Measurements from ENCODE around the gene HPGD. TPM values are rescaled to one million over a fixed set of nuclear protein-coding genes. Genes with fewer than 3 reads are reported as not detected.

The HPGD gene
- total RNA-seq, 2 donors from 2014 or later: 62.3 to 159 TPM

- intact Hi-C loops (cut with DNase I): no loop called here
- Histone ChIP-seq H3K9ac (ENCODE audit: low read depth in 2 of 2, low read length in 2 of 2) (no peak overlapping the region), H3K4me3 (no peak overlapping the region), H3K27ac (no peak overlapping the region), H3K9me3 (no peaks in the 10 kb centered on the region), H3K27me3 (no peaks in the 10 kb centered on the region), H3K4me1 (no peaks in the 10 kb centered on the region), H3K36me3 (no peaks in the 10 kb centered on the region)
- TF ChIP-seq CTCF (IDR thresholded peaks at IDR 0.05): no peak
- no peak for DNase-seq
Observed at GRCh38 chr4:174549721-174550120, 27.4 kb upstream of the HPGD start.

GRCh38 chr4:174545268-174545667 is 23.0 kb upstream of the HPGD start:
- Histone ChIP-seq H3K36me3 (no peaks in the 10 kb centered on the region), H3K9ac (ENCODE audit: low read depth in 2 of 2, low read length in 2 of 2) (no peak overlapping the region), H3K4me1 (no peaks in the 10 kb centered on the region), H3K9me3 (no peaks in the 10 kb centered on the region), H3K27ac (no peak overlapping the region), H3K27me3 (no peaks in the 10 kb centered on the region), H3K4me3 (no peak overlapping the region)
- intact Hi-C loops (cut with DNase I): no loop called here
- TF ChIP-seq CTCF (IDR thresholded peaks at IDR 0.05): no peak
- DNase-seq: no peak

GRCh38 chr4:174544496-174544895 is 22.2 kb upstream of the HPGD start:
- TF ChIP-seq CTCF (IDR thresholded peaks at IDR 0.05): no peak
- no peaks in the 10 kb centered on the region for H3K9me3 ChIP-seq
- H3K27me3 ChIP-seq: no peaks in the 10 kb centered on the region
- H3K4me1 ChIP-seq: no peaks in the 10 kb centered on the region
- no peak overlapping the region for H3K27ac ChIP-seq
- H3K4me3 ChIP-seq: no peak overlapping the region
- DNase-seq: no peak
- no peak overlapping the region for H3K9ac ChIP-seq (ENCODE audit: low read depth in 2 of 2, low read length in 2 of 2)
- intact Hi-C loops (cut with DNase I): no loop called here
- no peaks in the 10 kb centered on the region for H3K36me3 ChIP-seq

GRCh38 chr4:174540175-174540574 is 17.9 kb upstream of the HPGD start:
- Histone ChIP-seq H3K27ac (no peak overlapping the region), H3K9me3 (no peaks in the 10 kb centered on the region), H3K4me1 (no peaks in the 10 kb centered on the region), H3K4me3 (no peak overlapping the region), H3K9ac (ENCODE audit: low read depth in 2 of 2, low read length in 2 of 2) (no peak overlapping the region), H3K36me3 (no peaks in the 10 kb centered on the region), H3K27me3 (no peaks in the 10 kb centered on the region)
- DNase-seq: no peak
- TF ChIP-seq CTCF (IDR thresholded peaks at IDR 0.05): no peak
- intact Hi-C loops (cut with DNase I): no loop called here

- H3K36me3 ChIP-seq: no peaks in the 10 kb centered on the region
- no peak overlapping the region for H3K4me3 ChIP-seq
- H3K4me1 ChIP-seq: no peaks in the 10 kb centered on the region
- H3K27ac ChIP-seq: no peak overlapping the region
- no peak for DNase-seq
- intact Hi-C loops (cut with DNase I): no loop called here
- no peaks in the 10 kb centered on the region for H3K9me3 ChIP-seq
- H3K9ac ChIP-seq (ENCODE audit: low read depth in 2 of 2, low read length in 2 of 2): no peak overlapping the region
- no peaks in the 10 kb centered on the region for H3K27me3 ChIP-seq
- no peak for TF ChIP-seq CTCF (IDR thresholded peaks at IDR 0.05)
Observed at GRCh38 chr4:174539571-174539970, 17.3 kb upstream of the HPGD start.

- intact Hi-C loops (cut with DNase I): no loop called here
- H3K9me3 ChIP-seq: no peaks in the 10 kb centered on the region
- no peak for DNase-seq
- no peaks in the 10 kb centered on the region for H3K4me1 ChIP-seq
- TF ChIP-seq CTCF (IDR thresholded peaks at IDR 0.05): no peak
- H3K27me3 ChIP-seq: no peaks in the 10 kb centered on the region
- H3K9ac ChIP-seq (ENCODE audit: low read depth in 2 of 2, low read length in 2 of 2): no peak overlapping the region
- H3K36me3 ChIP-seq: no peaks in the 10 kb centered on the region
- no peak overlapping the region for H3K4me3 ChIP-seq
- H3K27ac ChIP-seq: no peak overlapping the region
Observed at GRCh38 chr4:174538876-174539250, 16.6 kb upstream of the HPGD start.
